ENCODE measurements around the gene CPA4.

- TF ChIP-seq CTCF (IDR thresholded peaks at IDR 0.05) (no peak), ZFX (IDR thresholded peaks at IDR 0.05; ENCODE audit: borderline replicate concordance) (no peak)
Observed at GRCh38 chr7:130294314-130294713, 1.4 kb downstream of the CPA4 start.

All from 22Rv1 (cell line).